Erythroblast (primary cell): Measurements from ENCODE around the gene TBX2.

Experiments used
- GATA1 ChIP-seq: IDR thresholded peaks from 2 replicates; pipeline ENCODE4 v1.6.1; 2011; ENCODE audit warnings: low read depth, mild to moderate bottlenecking, control low read depth, low read length, moderate library complexity
- POLR2A ChIP-seq: IDR thresholded peaks from 2 replicates; pipeline ENCODE4 v1.6.1; 2011; ENCODE audit warnings: mild to moderate bottlenecking, low read length

GRCh38 chr17:61400717-61401388 lies 1.2 kb downstream of the TBX2 start:
- TF ChIP-seq POLR2A (no peak), GATA1 (no peak)
